Measurements from ENCODE around the gene BSPRY.
A peak's percentile ranks its signal among the peaks of the same experiment; 100 is the strongest.
"Not testable (repeated sequence)": the region's sequence is repeated elsewhere in the genome, so short reads cannot be mapped to it uniquely, and the experiment has no call there.

The BSPRY gene

GRCh38 chr9:113398796-113399195, 49.5 kb downstream of the BSPRY start:
- no peak for DNase-seq

- no peak for DNase-seq
Observed at GRCh38 chr9:113399646-113400200, 50.4 kb downstream of the BSPRY start.

- peak; percentile 99 for DNase-seq
Observed at GRCh38 chr9:113401027-113401792, 51.9 kb downstream of the BSPRY start, which contains the start of gene ALAD. Gene ALAD, minus strand, starts transcription at chr9:113401284. Its CDS starts 7,725 bp downstream, at chr9:113393559.

- no peak for DNase-seq
Observed at GRCh38 chr9:113403646-113404045, 54.3 kb downstream of the BSPRY start.

GRCh38 chr9:113406353-113406752, 57.0 kb downstream of the BSPRY start:
- DNase-seq, result not testable (repeated sequence)

GRCh38 chr9:113406873-113407511, 57.7 kb downstream of the BSPRY start:
- DNase-seq, result peak; percentile 44 to 53

- no peak for DNase-seq
Observed at GRCh38 chr9:113409481-113409880, 60.1 kb downstream of the BSPRY start.

GRCh38 chr9:113409883-113410206, 60.5 kb downstream of the BSPRY start:
- DNase-seq, result no peak

GRCh38 chr9:113410207-113410864, 61.0 kb downstream of the BSPRY start, which contains the start of the genes C9orf43 and POLE3:
Gene C9orf43, plus strand, starts transcription at chr9:113410747. Its CDS starts 2,747 bp downstream, at chr9:113413494.
Gene POLE3, minus strand, starts transcription at chr9:113410675. Its CDS starts 382 bp downstream, at chr9:113410293.
- peak; percentile 93 to 94 for DNase-seq

- DNase-seq, result no peak
Observed at GRCh38 chr9:113416149-113416721, 66.9 kb downstream of the BSPRY start.

GRCh38 chr9:113417370-113417769, 68.0 kb downstream of the BSPRY start:
- no peak for DNase-seq
